Activated T-helper 9 cell treated with anti-CD3 and anti-CD28 coated beads, Interleukin-2, amount 50 U/mL, for 16 hours (primary cell): Measurements from ENCODE around the gene ACOX2.
A peak's percentile ranks its signal among the peaks of the same experiment; 100 is the strongest.

ENCODE experiments used
- DNase-seq: peaks from one replicate; pipeline ENCODE4 v3.0.0-alpha.2; 2020; ENCODE audit warnings: low read depth

The ACOX2 gene

DNA sequence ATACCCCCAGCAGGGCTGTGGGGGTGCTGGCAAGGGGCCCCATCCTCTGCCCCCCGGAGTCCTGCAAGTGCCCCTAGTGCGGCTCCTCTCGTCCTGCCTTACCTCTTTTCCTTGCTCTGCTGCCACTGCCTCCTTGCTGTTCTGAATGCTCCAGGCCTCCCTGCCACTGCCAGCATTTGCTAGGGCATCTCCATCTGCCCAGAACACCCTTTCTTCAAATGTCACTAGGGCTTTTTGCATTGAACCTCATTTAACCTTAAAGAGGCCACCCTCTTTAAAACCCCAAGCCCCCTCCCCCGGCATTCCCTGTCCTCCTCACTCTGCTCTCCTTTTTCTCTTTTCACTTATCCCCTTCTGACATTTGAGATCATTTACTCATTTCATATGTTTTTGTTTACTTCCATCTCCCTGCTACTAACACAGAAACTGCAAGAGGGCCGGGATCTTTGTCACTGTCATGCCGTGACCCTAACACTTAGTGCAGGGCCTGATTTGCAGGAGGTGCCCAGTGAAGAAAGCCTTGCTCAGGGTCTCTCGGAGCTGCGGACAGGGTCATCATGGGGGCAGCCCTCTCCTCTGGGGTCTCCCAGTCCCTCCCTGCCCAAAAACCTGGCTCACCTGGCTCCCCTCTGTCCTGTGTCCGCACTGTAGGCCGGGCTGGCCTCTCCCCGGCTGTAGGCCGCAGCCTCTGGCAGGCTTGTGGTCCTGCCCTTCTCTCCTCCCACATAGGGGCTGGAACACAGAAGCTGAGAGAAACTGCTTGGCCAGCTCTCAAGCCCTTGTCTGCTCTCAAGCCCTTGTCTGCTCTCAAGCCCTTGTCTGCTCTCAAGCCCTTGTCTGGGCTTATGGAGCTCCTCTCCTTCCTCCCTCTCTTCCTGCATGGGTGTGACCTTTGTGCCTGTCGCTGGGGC is at the start of gene ACOX2:
Gene ACOX2, minus strand, starts transcription at position 690 of the 911 bp plus-strand sequence. CDS start 2,084 bp downstream, outside the sequence.
- DNase-seq: no peak

DNA sequence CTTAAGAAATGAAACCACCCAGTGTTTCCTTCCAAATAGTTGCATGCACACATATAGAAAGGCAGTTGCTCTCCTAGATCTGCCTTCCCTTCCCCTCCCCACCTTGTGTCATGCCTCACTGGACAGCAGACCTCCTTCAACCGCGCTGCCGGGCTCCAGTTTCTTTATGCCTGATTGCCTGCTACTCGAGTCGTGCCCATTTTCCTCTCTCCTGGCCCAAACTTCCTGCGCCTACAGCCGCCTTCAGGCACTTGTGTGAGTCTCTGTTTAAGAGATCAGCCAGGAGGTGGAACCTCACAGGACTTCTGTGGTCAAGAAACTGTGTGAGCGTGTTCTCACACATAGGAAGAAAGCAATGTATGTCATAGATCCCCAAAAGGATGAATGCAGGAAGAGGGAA is 49.0 kb upstream of the ACOX2 start:
- no peak for DNase-seq

DNA sequence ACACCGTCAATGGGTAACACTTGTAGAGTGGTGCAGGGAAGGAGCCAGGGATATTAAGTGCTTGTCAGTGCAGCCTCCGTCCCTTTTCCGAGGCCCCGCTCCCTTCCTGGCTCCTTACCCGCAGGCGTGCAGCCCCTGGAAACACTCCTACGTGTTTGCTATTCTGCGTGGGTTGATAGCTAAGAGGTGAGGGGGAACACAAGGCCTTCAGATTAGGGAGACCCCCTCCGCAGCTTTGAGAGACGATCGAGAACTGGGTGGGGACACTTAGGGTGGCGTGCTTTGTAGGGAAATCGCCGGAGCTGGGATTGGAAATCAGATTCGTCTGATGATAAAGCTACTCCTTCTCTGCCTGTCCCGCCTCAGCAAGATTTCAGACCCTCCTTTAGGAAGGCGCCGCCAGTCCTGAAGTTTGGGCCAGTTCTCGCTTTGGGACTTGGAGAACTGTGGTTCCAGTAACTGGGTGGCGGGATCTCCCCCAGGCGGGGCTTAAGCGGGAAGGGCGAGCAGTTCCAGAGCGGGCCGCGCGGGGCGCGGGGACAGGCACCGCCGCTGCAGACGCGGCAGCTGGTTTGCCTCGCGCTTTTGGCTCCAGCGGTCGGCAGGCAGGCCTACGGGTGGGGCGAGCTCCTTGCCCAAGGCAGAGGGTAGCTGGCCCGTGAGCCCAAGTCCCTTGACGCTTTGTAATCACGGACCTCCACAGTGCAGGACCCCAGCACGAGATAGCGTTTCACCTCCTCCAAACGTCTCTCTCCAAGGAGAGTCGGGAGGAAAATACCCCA is 48.2 kb upstream of the ACOX2 start:
- peak; percentile 40 for DNase-seq

DNA sequence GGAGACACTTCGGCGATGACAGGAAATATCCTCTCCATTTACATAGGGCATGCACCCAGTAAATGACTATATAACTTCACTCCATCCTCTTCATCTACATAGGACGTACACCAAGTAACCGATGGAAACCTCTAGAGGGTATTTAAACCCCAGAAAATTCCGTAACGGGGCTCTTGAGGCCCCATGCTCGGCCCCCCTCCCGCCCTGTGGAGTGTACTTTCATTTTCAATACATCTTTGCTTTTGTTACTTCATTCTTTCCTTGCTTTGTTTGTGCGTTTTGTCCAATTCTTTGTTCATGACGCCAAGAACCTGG is 47.7 kb upstream of the ACOX2 start:
- no peak for DNase-seq

DNA sequence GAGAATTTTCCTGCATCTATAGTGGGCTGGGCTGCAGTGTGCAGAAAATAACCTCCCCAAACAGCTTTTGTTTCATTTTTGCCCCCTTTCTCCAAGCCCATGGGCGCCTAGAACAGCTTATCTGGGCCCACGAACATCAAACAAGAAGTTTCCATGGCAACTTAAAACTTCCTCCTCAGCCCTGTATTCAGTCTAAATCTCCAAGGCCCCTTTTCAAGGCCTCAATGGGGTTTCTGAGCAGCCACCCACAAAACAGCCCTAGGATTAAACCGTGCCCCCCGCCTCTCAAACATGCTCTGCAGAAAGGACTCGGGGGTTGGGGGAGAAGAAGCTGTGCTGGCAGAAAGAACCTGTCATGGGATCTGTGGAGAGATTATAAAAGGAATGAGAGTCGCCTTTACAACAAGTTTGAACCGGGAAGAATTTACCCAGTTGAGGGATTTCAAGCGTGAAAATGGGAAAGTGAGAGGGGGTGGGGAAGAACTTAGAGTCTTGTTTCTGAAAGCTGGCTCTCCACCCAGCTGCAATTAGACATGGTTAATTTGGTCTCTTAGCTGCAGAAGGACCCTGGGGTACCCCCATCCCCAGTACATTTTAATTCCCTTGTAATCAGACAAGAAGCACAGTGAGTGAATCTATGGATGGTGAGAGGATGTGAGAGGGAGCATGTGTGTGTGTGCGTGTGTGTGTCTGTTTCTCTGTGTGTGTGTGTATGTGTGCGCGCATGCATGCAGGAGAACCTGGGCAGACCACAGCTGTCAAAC is 44.5 kb upstream of the ACOX2 start:
- no peak for DNase-seq

DNA sequence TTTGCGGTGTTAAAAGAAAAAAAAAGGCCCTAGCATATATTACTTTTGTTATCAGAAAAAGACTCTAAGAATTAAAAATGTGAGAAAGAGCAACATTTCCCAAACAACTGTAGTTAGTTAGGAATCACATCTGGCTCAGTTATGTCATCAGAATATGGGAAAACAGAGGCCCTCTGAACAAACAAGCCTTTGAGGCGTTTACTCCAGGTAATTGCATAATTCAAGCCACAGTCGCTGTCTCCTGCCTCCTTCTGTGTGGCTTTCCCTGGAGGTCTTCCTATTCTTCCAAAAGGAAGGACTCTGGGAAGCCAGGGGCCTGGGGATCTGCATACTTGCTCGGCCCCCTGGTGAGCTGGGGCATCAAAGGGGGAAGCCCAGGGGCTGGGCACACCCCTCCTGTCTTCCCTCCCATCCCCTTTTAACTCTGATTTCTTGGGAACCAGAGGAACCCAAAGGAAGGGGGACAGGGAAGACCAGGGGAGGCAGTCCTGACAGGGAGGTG is 43.9 kb upstream of the ACOX2 start:
- DNase-seq: no peak

DNA sequence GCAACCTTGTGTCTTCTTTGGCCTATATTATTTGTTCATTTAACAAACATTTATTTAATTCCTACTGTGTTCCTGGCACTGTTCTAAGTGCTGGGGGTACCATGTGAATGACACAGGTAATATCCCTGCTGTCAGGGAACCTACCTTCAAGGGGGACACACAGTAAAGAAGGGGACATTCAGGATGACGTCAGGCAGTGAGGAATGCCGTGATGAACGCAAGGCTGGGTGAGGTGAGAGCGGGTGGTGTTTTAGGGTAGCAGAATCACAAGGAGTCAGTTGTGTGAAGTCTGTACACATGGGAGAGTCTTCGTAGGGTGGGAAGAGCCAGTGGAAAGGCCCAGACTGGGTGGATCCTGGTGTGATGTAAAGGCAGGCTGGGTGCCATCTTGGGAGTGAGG is 41.9 kb upstream of the ACOX2 start:
- no peak for DNase-seq

DNA sequence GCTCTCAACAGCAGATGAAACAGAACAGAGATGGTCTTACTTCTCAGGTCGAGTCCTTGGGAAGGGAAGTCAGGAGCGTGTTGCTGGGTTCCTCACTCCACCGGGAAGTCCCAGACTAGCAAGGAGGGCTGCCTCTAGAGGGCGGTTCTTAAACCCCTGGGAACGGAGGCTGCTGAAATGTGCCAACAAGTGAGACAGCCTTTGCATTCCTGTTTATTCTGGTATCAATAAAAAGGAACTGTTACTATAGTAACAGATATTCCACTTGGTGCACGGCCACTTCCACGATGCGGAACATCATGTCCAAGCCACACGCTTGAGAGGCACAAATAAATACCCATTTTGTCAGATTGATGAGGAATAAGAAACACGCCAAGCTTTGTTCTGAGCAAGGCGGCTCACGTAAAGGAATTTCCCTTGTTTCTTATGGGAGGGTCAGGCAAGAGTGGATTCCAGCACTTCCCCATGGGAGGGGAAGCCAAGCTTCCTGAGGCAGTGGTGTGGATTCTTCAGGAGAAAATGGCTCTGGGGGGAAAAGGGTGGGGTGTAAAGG is 40.4 kb upstream of the ACOX2 start, which contains the start of gene FAM107A:
Gene FAM107A, minus strand, starts transcription at position 123 of the 553 bp plus-strand sequence. CDS start 7,531 bp downstream, outside the sequence.
- no peak for DNase-seq

DNA sequence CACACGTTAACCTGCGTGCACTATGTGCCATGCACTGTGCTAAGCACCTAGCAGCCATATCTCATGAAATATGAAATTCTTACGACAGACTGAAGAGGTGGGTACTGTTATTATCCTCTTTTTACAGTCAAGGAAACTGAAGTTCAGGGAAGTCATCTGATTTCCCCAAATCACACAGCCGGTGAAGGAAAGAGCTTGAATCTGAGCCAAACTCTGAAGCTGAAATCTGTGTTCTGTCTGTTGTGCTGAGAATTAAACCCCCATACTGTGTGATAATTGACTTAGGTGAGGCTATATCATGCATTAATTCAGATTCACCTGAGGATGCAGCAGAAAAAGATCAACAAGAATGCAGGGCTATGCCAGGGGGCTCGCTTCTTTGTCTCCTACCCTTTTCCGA is 39.7 kb upstream of the ACOX2 start:
- DNase-seq: no peak

DNA sequence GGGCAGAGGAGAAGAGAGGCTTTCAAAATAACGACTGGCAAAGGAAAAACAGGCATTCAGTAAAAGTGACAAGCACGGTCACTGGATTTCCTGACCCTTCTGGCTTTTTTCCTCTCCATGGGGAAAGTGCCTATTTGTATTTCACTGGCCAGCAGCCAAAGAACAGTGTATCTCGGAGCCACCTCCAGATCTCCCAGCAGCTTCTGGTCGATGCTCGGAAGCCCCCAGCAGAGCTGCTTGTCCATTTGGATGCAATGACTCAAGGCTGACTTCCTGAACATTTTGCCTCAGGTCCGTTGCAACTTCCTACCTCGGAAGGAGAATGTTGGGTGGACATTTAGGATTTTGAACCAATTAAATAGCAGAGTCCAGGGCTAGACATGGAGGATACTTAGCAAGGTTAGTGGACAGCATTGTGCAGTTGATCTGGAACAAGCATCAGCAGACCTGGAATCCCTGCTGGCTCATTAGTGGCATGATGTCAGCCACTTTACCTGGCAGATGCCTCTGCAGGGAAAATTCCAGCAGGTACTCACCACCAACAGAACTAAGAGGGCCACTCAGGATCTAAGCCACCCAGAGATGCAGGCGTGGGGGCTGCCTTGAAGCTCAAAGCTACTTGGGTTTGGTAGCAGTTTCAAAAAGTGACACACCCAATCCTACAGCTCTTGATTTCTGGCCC is 39.1 kb upstream of the ACOX2 start:
- no peak for DNase-seq

DNA sequence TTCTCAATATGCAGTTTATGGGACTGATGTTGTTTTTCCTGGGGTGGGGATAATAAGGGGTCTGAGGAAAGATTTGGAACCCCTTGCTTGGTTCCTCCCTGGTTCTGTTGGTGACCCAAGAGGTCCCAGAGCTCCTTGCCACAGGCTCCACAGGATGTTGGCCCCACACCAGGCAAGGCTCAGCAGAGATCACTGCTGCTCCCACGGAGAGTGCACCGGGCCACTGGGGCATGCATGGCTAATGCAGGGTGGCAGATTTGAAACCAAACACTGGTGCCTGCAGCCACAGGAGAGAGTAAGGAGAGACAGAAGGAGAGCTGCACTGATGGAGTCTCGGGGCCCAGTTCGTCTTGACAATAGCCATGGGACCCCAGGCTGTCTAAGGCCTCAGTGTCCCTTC is 37.7 kb upstream of the ACOX2 start:
- DNase-seq: no peak

DNA sequence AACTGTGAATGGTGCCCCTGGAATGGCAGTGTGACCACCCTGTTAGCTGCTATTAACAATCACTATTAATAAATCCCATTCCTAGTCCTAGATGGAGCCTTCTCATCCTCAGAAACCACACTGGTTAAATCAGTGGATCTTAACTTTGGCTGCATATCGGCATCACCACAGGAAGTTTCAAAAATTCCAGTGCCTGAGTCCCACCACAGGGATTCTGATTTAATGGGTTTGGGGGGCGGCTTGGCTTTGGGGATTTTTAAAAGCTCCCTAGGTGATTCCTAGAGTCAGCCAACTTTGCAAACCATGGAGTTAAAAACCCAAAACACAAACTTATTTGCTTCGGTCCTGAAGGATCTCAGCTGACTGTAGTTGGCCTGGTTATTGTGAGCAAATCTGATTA is 37.1 kb upstream of the ACOX2 start:
- DNase-seq: no peak

DNA sequence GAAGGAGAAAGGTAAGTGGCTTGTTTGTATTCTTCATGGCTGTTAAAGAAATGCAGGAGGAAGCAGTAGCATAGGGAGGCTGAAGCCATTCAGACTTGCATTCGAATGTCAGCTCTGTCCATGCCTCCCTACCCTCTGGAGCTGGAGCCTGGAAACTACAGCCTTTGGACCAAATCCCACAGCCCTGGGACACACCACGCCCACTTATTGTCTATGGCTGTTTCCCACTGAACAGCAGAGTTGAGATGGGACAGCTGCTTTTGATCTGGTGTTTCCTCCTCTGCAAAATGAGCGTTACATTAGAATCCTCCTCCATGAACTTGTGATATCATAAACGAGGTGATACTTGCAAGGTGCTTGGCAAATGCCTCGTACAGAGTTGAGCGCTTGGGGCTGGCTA is 36.6 kb upstream of the ACOX2 start:
- no peak for DNase-seq

DNA sequence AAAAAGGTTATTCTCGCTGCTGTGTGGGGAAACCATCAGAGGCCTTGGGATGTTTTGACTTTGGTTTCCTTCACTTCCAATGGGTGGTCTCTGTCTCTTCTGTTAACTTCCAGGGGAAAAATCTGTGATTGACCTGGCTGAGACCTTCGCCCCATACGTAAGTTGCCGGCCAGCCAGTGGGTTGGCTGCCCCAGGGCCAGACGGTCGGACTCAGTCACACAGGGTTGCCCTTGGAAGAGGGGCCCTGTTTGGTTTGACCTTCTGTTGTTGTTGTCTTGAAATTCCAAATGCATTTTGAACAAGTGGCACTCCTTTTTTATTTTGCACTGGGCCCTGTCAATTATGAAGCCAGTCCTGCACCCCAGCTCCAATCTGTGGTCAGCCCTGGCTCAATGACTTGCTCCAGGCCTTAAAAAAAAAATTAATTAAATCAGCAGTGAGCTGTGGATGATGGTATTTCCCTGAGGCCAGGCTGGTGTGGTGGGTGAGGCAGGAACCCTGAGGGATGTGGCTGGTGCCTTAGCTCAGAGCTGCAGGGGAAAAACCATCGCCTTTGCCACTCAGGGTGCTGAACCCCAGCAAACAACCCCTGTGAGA is 35.7 kb upstream of the ACOX2 start:
- DNase-seq: no peak

DNA sequence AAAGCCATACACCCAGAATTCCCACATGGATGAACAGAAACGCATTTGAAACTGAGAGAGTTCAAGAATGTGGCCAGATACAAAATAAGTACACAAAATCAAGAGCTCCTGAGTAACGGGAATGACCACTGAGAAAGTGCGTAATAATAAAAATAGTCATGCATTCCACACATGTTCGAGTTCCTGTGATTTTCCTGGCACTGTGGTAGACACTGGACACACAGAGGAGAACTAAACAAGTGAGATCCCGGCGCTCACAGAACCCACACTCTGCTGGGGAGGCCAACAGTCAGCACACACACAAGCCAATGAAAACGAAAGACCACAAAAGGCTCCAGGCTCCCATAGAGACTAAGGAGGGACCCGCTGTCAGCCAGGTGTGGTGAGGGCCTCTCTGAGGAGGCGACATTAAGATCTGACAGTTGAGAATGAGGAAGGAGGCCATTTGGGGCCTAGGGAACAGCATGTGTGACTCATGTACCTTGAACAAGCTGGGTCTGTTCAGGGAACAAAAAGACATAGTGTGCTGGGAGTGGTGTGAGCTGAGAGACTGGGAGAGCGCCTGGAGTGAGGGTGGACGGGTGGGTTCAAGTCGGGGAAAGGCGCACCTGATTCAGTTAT is 35.1 kb upstream of the ACOX2 start:
- no peak for DNase-seq

DNA sequence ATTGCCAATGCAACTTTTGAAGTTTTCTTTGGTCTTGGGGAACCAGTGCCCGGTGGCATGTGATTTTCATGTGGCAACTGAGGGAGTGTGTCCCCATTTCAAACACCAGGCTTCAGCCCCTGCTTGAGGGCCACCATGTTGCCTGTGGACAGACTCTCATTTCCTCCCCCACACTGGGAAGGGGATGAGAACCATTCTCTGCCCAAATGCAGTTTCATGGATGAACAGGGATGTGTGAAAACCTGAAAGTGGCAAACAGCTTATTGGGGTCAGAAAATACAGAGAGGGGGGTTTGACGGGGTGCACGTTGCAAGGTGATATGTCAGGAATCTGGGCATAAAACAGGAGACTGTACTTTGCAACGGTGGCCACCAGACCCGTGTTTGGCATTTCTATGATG is 33.9 kb upstream of the ACOX2 start:
- no peak for DNase-seq

DNA sequence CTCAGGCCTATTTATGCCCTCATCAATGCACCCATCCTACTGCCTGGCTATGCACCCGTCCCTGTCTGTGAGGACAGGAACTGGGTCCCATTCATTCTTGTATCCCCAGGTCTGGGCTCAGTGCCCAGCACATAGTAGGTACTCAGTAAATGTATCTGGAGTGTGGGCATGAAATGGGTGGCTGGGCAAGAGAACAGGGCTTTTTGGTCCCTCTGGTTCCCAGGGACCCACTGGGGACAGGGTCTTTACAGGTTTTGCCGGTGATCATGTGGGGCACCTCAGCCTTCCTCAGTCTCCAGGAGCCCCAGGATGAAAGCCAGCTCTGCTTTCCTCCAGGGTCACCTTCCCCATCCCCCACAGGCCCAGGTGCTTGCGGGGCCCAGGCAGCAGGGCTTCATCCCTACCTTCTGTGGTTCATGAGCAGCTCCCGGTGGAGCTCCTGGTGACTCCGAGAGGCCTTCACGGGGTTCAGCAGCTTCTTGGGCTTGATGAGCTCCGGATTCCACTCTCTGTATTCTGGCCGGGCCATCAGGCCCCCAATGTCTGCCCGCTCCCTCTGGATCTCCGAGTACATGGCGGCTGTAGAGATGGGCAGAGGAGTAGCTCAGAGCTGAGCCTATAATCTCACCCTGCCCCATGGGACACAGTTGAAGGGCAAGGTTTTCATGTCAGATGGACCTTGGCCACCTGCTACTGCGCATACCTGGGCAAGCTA is 32.5 kb upstream of the ACOX2 start:
- DNase-seq: no peak

DNA sequence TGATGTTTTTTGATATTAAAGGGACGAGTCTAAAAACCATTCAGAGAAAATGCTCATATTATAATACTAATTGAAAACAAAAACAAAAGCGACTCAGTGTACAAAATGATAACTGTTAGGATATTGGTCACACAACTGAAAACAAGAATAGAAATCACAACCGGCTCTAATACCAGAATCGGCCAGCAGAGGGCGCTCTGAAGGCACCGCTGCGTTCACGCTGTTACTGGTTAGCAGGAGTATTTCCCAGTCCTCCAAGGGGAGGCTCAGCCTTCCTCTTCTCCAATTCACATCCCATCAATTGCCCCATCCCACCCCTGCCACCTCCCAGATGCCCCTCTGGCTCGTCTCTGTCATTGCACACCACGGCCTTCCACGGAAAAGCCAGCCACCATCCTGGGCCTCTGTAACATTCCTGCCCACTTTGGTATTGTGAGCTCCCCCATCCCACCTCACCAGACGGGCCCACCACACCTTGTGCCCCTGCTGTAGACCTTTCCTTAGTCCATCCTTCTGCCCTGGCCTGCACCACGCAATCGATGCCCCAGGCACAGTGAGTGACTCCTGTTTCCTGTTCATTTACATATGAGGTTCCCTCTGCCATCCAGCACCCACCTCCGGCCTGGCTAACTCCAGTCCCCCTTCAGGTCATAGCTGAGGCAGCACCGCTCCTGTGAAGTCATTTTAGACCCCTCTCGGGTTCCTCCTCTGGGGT is 31.7 kb upstream of the ACOX2 start:
- peak; percentile 58 for DNase-seq

DNA sequence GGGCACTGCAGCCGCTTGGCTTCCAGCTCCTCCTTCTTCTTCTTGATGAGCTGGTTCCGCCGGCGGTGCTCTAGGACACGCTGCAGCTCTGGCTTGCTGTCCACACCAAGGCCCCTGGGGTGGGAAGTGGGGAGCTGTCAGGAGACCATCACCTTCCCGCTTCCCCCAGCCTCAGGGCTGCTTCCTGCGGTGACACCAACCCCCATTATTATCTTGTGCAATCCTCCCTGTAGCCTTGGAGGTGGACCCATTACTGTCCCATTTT is 30.2 kb upstream of the ACOX2 start:
- DNase-seq: no peak
